ENCODE measurements around the gene TMPRSS9.

TMPRSS9 gene

GRCh38 chr19:2454199-2454961 lies 94.3 kb downstream of the TMPRSS9 start:
- Histone ChIP-seq H3K27ac (ENCODE audit: extremely low read depth, low read depth, low read length) (peak overlapping the region; percentile 96; the same call in 1 of the 2 replicates), H3K9me3 (ENCODE audit: control insufficient read depth, insufficient read depth, low read depth, low read length) (no peaks in the 10 kb centered on the region), H3K36me3 (ENCODE audit: control insufficient read depth in 2 of 2, insufficient read depth in 1 of 2, low read length in 2 of 2) (peaks cover 0 to 28% of the 10 kb centered on the region in 2 experiments; a peak in 2 of 3 replicates), H3K4me1 (ENCODE audit: control insufficient read depth, insufficient read depth, low read length) (peaks cover 2% of the 10 kb centered on the region; the same call in 1 of the 2 replicates), H3K4me3 (ENCODE audit: low read depth, low read length) (no peak overlapping the region)
- POLR2A ChIA-PET, result interaction anchor here (0.5 to 5.3 kb wide), 8 partner anchors 8 to 1986 kb away, joined by 3 to 83 read pairs (median 4); partner anchors contain the start of gene GADD45B
- CTCF ChIA-PET, result interaction anchor here (0.5 to 2.3 kb wide), 2 partner anchors 19 to 387 kb away, joined by 5 read pairs; no protein-coding TSS in a partner anchor
- TF ChIP-seq ZNF768 (tag by site-specific recombination; IDR thresholded peaks at IDR 0.05), result peak; percentile 82; the same call in 1 of the 2 replicates
- no peak for TF ChIP-seq ZNF324 (tag by site-specific recombination; IDR thresholded peaks at IDR 0.05)
- TF ChIP-seq ZNF777 (tag by site-specific recombination; IDR thresholded peaks at IDR 0.05; ENCODE audit: borderline replicate concordance), result no peak
- no peak for TF ChIP-seq ZNF37A (tag by site-specific recombination; IDR thresholded peaks at IDR 0.05)
- no peak for TF ChIP-seq ZBTB8A (tag by site-specific recombination; IDR thresholded peaks at IDR 0.05)
- TF ChIP-seq ZIC2 (tag by site-specific recombination; IDR thresholded peaks at IDR 0.05), result 0 out of 2 replicates have a peak, but pooled peaks have one; percentile 25
- no peak for TF ChIP-seq ZNF280C (tag by site-specific recombination; IDR thresholded peaks at IDR 0.05)
- TF ChIP-seq PRDM6 (tag by site-specific recombination; IDR thresholded peaks at IDR 0.05), result no peak
- no peak for TF ChIP-seq ZNF677 (tag by site-specific recombination; IDR thresholded peaks at IDR 0.05)
- TF ChIP-seq, protein P1, sequence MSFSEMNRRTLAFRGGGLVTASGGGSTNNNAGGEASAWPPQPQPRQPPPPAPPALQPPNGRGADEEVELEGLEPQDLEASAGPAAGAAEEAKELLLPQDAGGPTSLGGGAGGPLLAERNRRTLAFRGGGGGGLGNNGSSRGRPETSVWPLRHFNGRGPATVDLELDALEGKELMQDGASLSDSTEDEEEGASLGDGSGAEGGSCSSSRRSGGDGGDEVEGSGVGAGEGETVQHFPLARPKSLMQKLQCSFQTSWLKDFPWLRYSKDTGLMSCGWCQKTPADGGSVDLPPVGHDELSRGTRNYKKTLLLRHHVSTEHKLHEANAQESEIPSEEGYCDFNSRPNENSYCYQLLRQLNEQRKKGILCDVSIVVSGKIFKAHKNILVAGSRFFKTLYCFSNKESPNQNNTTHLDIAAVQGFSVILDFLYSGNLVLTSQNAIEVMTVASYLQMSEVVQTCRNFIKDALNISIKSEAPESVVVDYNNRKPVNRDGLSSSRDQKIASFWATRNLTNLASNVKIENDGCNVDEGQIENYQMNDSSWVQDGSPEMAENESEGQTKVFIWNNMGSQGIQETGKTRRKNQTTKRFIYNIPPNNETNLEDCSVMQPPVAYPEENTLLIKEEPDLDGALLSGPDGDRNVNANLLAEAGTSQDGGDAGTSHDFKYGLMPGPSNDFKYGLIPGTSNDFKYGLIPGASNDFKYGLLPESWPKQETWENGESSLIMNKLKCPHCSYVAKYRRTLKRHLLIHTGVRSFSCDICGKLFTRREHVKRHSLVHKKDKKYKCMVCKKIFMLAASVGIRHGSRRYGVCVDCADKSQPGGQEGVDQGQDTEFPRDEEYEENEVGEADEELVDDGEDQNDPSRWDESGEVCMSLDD (tag by site-specific recombination; IDR thresholded peaks at IDR 0.05), result peak; percentile 65
- TF ChIP-seq, protein P2, sequence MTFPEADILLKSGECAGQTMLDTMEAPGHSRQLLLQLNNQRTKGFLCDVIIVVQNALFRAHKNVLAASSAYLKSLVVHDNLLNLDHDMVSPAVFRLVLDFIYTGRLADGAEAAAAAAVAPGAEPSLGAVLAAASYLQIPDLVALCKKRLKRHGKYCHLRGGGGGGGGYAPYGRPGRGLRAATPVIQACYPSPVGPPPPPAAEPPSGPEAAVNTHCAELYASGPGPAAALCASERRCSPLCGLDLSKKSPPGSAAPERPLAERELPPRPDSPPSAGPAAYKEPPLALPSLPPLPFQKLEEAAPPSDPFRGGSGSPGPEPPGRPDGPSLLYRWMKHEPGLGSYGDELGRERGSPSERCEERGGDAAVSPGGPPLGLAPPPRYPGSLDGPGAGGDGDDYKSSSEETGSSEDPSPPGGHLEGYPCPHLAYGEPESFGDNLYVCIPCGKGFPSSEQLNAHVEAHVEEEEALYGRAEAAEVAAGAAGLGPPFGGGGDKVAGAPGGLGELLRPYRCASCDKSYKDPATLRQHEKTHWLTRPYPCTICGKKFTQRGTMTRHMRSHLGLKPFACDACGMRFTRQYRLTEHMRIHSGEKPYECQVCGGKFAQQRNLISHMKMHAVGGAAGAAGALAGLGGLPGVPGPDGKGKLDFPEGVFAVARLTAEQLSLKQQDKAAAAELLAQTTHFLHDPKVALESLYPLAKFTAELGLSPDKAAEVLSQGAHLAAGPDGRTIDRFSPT (tag by site-specific recombination; IDR thresholded peaks at IDR 0.05), result 0 out of 2 replicates have a peak, but pooled peaks have one; percentile 14
- no peak for TF ChIP-seq ZSCAN23 (tag by site-specific recombination; IDR thresholded peaks at IDR 0.05)
- 0 out of 2 replicates have a peak, but pooled peaks have one; percentile 8 for TF ChIP-seq BCL11B (tag by site-specific recombination; IDR thresholded peaks at IDR 0.05; ENCODE audit: low read depth)
- TF ChIP-seq ZNF394 (tag by site-specific recombination; IDR thresholded peaks at IDR 0.05; ENCODE audit: borderline replicate concordance), result no peak
- no peak for TF ChIP-seq ZNF571 (tag by site-specific recombination; IDR thresholded peaks at IDR 0.05)
- no peak for TF ChIP-seq SP7 (tag by site-specific recombination; IDR thresholded peaks at IDR 0.05)
- TF ChIP-seq ZFHX2 (tag by site-specific recombination; conservative IDR thresholded peaks at IDR 0.05), result no peak
- peak; percentile 54; the same call in 1 of the 2 replicates for TF ChIP-seq ZNF341 (tag by site-specific recombination; IDR thresholded peaks at IDR 0.05; ENCODE audit: low read depth)
- TF ChIP-seq ZNF623 (tag by site-specific recombination; IDR thresholded peaks at IDR 0.05), result no peak
- no peak for TF ChIP-seq GLI4 (tag by site-specific recombination; IDR thresholded peaks at IDR 0.05)
- no peak for TF ChIP-seq OSR2 (tag by site-specific recombination; IDR thresholded peaks at IDR 0.05)
- no peak for TF ChIP-seq ZNF221 (tag by site-specific recombination; IDR thresholded peaks at IDR 0.05; ENCODE audit: borderline replicate concordance)
- no peak for TF ChIP-seq ZNF701 (tag by site-specific recombination; IDR thresholded peaks at IDR 0.05)
- no peak for TF ChIP-seq ZNF610 (tag by site-specific recombination; IDR thresholded peaks at IDR 0.05; ENCODE audit: borderline replicate concordance)
- no peak for TF ChIP-seq ZNF223 (tag by site-specific recombination; IDR thresholded peaks at IDR 0.05)
- TF ChIP-seq KLF8 (tag by site-specific recombination; IDR thresholded peaks at IDR 0.05), result no peak
- TF ChIP-seq GLIS1 (tag by site-specific recombination; IDR thresholded peaks at IDR 0.05), result peak; percentile 80

Measured in HEK293 (cell line).